Suppressor macrophage (primary cell): ENCODE results near the gene PANX2.
"Not testable (repeated sequence)": the region's sequence is repeated elsewhere in the genome, so short reads cannot be mapped to it uniquely, and the experiment has no call there.

ENCODE experiments used
- DNase-seq, 4 experiments: peaks; one replicate each; pipeline ENCODE4 v3.0.0-alpha.2; 2020 to 2022
- total RNA-seq, 17 experiments: gene quantifications; one replicate each; lab custom pipeline; 2026; ENCODE audit warnings: mixed read lengths in 6 of 17, inconsistent platforms in 3 of 17; lab: John Stamatoyannopoulos, UW

PANX2 gene, protein sequence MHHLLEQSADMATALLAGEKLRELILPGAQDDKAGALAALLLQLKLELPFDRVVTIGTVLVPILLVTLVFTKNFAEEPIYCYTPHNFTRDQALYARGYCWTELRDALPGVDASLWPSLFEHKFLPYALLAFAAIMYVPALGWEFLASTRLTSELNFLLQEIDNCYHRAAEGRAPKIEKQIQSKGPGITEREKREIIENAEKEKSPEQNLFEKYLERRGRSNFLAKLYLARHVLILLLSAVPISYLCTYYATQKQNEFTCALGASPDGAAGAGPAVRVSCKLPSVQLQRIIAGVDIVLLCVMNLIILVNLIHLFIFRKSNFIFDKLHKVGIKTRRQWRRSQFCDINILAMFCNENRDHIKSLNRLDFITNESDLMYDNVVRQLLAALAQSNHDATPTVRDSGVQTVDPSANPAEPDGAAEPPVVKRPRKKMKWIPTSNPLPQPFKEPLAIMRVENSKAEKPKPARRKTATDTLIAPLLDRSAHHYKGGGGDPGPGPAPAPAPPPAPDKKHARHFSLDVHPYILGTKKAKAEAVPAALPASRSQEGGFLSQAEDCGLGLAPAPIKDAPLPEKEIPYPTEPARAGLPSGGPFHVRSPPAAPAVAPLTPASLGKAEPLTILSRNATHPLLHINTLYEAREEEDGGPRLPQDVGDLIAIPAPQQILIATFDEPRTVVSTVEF
- total RNA-seq, result 0 to 1.2 (median 0.14) reads per million in 17 experiments

DNA sequence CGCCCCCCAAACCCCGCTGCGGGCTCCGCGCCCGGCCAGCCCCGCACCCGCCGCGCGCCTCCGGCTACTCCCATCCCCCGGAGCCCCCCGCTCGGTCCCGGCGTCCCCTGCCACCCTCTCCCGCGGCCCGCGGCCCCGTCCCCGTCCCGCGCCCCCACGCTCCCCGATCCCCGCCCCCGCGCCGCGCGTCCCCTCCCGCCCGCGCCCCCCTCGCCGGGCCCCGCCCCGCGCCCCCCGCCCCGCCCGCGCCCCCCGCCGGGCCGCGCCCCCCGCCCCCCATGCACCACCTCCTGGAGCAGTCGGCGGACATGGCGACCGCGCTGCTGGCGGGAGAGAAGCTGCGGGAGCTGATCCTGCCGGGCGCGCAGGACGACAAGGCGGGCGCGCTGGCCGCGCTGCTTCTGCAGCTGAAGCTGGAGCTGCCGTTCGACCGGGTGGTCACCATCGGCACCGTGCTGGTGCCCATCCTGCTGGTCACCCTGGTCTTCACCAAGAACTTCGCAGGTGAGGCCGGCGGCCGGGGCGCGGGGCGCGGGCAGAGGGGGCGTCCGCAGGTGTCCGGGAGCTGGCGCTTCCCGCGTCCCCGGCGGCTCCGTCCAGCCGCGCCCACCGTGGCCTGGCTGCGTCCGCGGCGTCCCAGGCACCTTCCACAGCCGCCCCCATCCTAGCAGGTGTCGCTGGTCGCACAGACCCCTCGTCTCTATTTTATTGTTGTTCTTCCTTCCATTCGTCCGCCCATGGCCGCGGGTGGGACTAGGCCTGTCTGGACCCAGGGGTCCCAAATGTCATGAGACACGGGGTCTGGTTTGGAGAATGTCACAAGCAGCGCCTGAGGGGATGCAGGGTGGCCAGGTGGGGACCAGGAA, at the start of gene PANX2:
Gene PANX2, plus strand, starts transcription at position 279 of the 866 bp plus-strand sequence. Its CDS starts 0 bp downstream, at position 279.
- peak in 2 of 4 experiments; percentile 44 to 50 for DNase-seq

DNA sequence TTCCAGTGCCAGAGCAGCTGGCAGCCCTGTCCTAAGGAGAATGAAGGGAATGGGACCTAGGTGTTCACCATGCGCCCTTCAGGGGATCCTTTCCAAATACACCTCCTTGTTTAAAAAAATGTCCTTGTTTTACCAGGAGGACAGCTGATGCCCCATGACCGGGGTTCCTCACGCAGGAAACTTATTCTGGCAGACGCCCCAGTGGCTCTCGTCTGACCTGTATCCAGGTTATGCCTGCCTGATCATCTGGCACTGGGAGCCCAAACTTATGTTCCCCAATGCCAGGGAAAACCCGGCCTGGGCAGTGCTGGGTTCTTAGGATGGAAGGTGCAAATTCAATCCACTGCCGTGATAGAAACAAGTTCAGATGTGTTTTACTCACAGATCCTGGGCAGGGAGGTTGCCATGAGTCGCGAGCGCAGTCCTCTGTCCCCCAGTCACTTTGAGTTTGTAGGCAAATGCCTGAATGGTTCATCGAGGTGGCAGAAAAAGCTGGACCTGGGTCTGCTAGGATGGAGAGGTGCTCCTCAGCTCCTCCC, 49.3 kb upstream of the PANX2 start:
- no peak for DNase-seq

GRCh38 chr22:50123119-50123518, 47.4 kb upstream of the PANX2 start:
- DNase-seq, result no peak

DNA sequence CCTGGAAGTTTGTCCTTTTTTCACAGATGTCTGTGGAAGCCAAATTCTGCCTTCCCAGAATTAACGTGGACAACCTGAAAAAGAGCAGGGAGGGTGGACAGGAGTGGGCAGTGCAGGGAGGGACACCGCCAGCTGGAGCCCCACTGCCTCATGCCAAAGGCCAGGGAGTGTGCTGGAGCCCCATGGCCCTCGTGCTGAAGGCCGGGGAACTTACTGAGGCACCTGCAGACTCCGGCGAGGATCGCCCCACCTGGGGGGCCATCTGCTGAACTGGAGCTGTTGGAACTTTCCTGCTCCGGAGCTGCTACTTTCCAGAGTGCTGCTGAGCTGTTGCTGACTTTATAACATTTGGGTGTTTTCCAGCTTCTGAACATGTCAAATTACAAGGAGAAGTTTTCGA, 45.5 kb upstream of the PANX2 start:
- DNase-seq, result no peak

DNA sequence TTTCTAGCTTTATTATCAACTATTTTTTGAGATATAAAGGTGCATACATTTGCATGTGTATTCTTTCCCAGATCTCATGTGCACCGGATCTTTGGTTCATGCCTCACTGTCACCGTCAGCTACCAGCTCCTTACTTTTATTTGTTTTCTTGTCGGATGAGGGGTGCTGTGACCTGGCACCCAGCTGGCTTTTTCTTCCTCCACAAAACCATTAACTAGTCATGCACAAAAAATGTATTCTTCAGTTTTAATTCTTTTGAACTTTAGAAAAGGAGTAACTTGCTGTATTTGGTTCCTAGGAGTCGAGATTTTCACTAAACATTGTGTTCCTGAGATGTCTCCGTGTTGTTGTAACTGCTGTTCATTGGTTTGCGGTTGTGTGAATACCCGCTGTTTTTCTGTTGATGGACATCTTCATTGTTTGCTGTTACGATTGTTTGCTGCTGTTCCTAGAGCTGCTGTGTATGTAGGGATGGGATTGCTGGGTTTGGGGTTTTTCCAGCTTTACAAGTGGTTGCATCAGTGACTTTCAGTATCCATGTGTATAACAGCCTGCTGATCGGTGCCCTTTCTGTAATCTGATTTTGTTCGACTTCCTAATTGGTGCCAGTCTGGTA, 41.3 kb upstream of the PANX2 start:
- no peak for DNase-seq

- DNase-seq, result no peak
Measured at GRCh38 chr22:50131894-50132293, 38.6 kb upstream of the PANX2 start.

- DNase-seq, result no peak
Measured at GRCh38 chr22:50134481-50134880, 36.0 kb upstream of the PANX2 start.

DNA sequence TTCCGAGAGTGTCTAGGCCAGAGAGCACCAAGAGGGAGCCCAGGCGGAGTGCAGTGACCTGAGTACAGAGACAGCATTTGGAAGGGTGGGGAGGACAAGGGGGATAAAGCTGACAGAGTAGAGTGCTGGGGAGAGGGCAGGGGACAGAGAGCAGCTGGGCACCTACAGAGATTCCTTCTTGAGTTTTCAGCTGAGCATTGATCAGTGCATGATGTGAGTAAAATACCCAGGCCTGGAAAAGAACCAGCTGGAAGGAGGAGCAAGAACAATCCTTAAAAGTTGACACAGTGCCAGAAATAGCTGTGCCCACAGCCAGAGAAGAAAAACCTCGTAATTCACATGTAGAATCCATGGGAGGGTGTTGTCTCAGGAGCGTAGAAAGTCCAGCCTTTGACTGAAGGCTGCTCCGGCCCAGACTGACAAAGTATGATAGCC, 33.9 kb upstream of the PANX2 start:
- no peak for DNase-seq

- DNase-seq, result not testable (repeated sequence)
Measured at GRCh38 chr22:50137277-50137676, 33.3 kb upstream of the PANX2 start.

- DNase-seq, result no peak
Measured at GRCh38 chr22:50138041-50138440, 32.5 kb upstream of the PANX2 start.

- no peak for DNase-seq
Measured at GRCh38 chr22:50138988-50139387, 31.5 kb upstream of the PANX2 start.

DNA sequence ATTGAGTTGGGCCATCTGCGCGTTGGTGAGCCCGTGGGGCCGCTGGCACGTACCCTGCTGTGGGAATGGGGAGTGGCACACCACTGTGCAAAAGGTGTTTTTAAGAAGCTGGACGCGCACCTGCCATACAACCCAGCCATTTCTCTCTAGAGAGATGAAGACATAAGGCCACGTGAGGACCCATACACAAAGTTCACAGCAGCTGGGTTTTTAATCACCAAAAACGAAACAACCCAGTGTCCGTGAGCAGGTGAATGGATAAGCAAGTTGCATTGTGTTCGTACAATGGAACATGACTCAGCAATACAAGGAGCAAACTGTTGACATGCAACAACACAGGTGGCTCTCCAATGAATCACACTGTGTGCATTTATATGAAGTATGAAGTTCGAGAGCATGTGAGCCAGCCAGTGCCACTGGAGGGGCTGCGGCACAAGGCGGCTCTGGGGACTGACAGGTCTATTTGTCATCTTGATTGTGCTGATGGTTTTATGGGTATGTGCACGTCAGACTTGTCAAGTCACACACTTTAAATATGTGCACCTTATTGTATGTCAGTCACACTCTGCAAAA, 30.6 kb upstream of the PANX2 start:
- no peak for DNase-seq

DNA sequence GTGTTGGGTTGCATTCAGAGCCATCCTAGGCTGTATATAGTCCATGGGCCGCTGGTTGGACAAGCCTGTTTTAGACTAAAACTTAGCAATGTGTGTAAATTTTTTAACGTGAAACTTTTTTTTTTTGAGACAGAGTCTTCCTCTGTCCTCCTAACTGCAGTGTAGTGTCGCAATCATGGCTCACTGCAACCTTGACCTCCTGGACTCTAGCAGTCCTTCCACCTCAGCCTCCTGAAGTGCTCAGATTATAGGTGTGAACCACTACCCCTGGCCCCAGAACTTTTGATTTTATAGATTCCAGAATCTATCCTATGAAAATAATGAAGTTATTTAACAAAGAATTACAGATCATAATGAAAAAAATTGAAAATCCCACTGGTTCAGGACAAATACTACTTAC, 29.9 kb upstream of the PANX2 start:
- no peak for DNase-seq

DNA sequence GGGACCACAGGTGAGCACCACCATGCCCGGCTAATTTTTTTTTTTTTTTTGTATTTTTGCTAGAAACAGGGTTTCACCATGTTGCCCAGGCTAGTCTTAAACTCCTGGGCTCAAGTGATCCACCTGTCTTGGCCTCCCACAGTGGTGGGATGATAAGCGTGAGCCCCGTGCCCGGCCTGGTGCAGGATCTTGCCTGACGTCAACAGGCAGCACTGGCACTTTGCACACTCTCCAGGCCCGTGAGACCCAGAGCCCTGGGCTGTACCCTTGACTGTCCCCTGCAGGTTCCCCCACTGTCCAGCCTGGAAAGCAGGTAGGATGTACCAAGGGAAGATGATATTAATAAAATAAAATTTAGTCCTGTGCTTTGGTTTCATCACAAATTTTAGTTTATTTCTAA, 29.1 kb upstream of the PANX2 start:
- no peak for DNase-seq

GRCh38 chr22:50141891-50142363, 28.6 kb upstream of the PANX2 start:
- DNase-seq, result no peak

GRCh38 chr22:50143096-50143495, 27.4 kb upstream of the PANX2 start:
- DNase-seq, result peak in 1 of 4 experiments; percentile 25

- DNase-seq, result no peak
Measured at GRCh38 chr22:50144005-50144614, 26.4 kb upstream of the PANX2 start.

DNA sequence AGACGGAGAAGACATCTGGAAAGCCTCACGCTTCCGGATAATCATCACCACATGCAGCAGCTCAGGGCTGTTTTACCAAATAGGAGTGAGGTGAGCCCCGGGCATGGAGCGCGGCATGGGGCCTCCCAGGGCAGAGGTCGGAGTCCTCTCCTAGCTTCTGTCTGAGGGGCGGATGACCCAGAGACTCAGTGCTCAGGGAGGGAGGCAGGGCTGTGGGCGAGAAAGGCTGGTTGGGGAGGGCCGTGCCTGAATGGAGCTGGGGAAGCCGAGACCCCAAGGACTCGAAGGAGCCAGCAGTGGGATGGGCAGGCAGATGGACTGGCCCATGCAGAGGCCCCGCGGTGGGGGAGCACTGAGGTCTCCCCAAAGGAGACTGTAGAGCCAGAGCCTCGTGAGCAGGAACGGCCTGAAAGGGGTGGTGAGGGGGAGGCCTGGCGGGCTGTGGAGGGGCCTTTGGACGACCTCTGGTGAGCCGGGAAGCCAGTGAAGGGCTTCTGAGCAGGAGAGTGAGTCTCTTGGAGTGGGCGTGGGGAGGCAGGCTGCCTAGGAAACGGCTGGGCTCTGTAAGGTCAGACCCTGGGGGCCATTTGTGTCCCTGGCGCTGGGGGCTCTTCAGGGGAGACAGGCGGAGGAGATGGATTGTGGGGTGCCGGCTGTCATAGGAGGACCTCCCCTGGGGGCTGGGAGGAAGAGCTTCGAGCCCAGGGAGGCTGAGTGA, 24.7 kb upstream of the PANX2 start:
- DNase-seq, result no peak

GRCh38 chr22:50146439-50147238, 23.9 kb upstream of the PANX2 start:
- DNase-seq, result peak; percentile 15 to 60 (median 50)
